ENCODE measurements around the gene TSPO2. TPM values are rescaled to one million over a fixed set of nuclear protein-coding genes. Genes with fewer than 3 reads are reported as not detected.

Gene TSPO2
- total RNA-seq, 2 experiments from 2014 or later, result not detected

GRCh38 chr6:41077536-41077935 is 35.3 kb downstream of the TSPO2 start:
- no peak for DNase-seq
- Mint-ChIP-seq H3K27ac (no peak overlapping the region), H3K9me3 (ENCODE audit: insufficient read depth) (no peaks in the 10 kb centered on the region), H3K36me3 (ENCODE audit: low read depth) (peaks cover 54% of the 10 kb centered on the region), H3K4me1 (ENCODE audit: low read depth) (peaks cover 64% of the 10 kb centered on the region), H3K27me3 (ENCODE audit: low read depth) (no peaks in the 10 kb centered on the region), H3K4me3 (no peak overlapping the region)
- ATAC-seq, result no peak
- ChIA-PET POLR2A (interaction anchor here (1.1 kb wide), 1 partner anchor 8 kb away, joined by 3 read pairs; no protein-coding TSS in a partner anchor), CTCF (interaction anchor here (1.2 kb wide), 1 partner anchor 105 kb away, joined by 6 read pairs; no protein-coding TSS in a partner anchor)

- POLR2A ChIA-PET, result interaction anchor here (1.1 kb wide), 1 partner anchor 9 kb away, joined by 3 read pairs; no protein-coding TSS in a partner anchor
- DNase-seq (no peak), ATAC-seq (no peak)
- no peaks in the 10 kb centered on the region for H3K27me3 Mint-ChIP-seq (ENCODE audit: low read depth)
- no peaks in the 10 kb centered on the region for H3K9me3 Mint-ChIP-seq (ENCODE audit: insufficient read depth)
- peaks cover 69% of the 10 kb centered on the region for H3K4me1 Mint-ChIP-seq (ENCODE audit: low read depth)
- CTCF ChIA-PET, result interaction anchor here (1.2 kb wide), 1 partner anchor 104 kb away, joined by 6 read pairs; no protein-coding TSS in a partner anchor
- H3K27ac Mint-ChIP-seq, result no peak overlapping the region
- H3K4me3 Mint-ChIP-seq, result no peak overlapping the region
- H3K36me3 Mint-ChIP-seq (ENCODE audit: low read depth), result peaks cover 58% of the 10 kb centered on the region
Observed at GRCh38 chr6:41078101-41078500, 35.8 kb downstream of the TSPO2 start.

GRCh38 chr6:41079080-41079479 is 36.8 kb downstream of the TSPO2 start:
- peaks cover 76% of the 10 kb centered on the region for H3K4me1 Mint-ChIP-seq (ENCODE audit: low read depth)
- ChIA-PET CTCF (interaction anchor here (0.9 to 2.2 kb wide), 4 partner anchors 8 to 103 kb away, joined by 3 to 16 read pairs (median 4); no protein-coding TSS in a partner anchor), POLR2A (no interaction called here)
- no peak for DNase-seq
- peaks cover 66% of the 10 kb centered on the region for H3K36me3 Mint-ChIP-seq (ENCODE audit: low read depth)
- no peak overlapping the region for H3K27ac Mint-ChIP-seq
- no peaks in the 10 kb centered on the region for H3K27me3 Mint-ChIP-seq (ENCODE audit: low read depth)
- ATAC-seq, result no peak
- H3K4me3 Mint-ChIP-seq, result no peak overlapping the region
- H3K9me3 Mint-ChIP-seq (ENCODE audit: insufficient read depth), result no peaks in the 10 kb centered on the region

- Mint-ChIP-seq H3K27ac (peak overlapping the region; percentile 85), H3K4me1 (ENCODE audit: low read depth) (peaks cover 60% of the 10 kb centered on the region), H3K27me3 (ENCODE audit: low read depth) (no peaks in the 10 kb centered on the region), H3K9me3 (ENCODE audit: insufficient read depth) (no peaks in the 10 kb centered on the region), H3K36me3 (ENCODE audit: low read depth) (peaks cover 65% of the 10 kb centered on the region), H3K4me3 (peak overlapping the region; percentile 69)
- DNase-seq (peak; percentile 57), ATAC-seq (peak; percentile 96)
- ChIA-PET POLR2A (interaction anchor here (1.6 kb wide), 1 partner anchor 120 kb away, joined by 4 read pairs; the partner anchor contains the start of gene TREML2), CTCF (interaction anchor here (0.7 to 2.2 kb wide), 10 partner anchors 10 to 288 kb away, joined by 3 to 16 read pairs (median 3); no protein-coding TSS in a partner anchor)
Observed at GRCh38 chr6:41080621-41081020, 38.4 kb downstream of the TSPO2 start.

GRCh38 chr6:41083072-41083471 is 40.8 kb downstream of the TSPO2 start:
- Mint-ChIP-seq H3K9me3 (ENCODE audit: insufficient read depth) (no peaks in the 10 kb centered on the region), H3K27ac (no peak overlapping the region), H3K4me1 (ENCODE audit: low read depth) (peaks cover 47% of the 10 kb centered on the region), H3K27me3 (ENCODE audit: low read depth) (no peaks in the 10 kb centered on the region), H3K4me3 (no peak overlapping the region), H3K36me3 (ENCODE audit: low read depth) (peaks cover 72% of the 10 kb centered on the region)
- DNase-seq (no peak), ATAC-seq (no peak)
- ChIA-PET CTCF (interaction anchor here (0.9 to 2.5 kb wide), 4 partner anchors 9 to 224 kb away, joined by 3 to 13 read pairs (median 6); no protein-coding TSS in a partner anchor), POLR2A (no interaction called here)

- ChIA-PET POLR2A (no interaction called here), CTCF (interaction anchor here (0.7 kb wide), 1 partner anchor 133 kb away, joined by 3 read pairs; no protein-coding TSS in a partner anchor)
Observed at GRCh38 chr6:41085182-41085581, 42.9 kb downstream of the TSPO2 start.

GRCh38 chr6:41088451-41088850 is 46.2 kb downstream of the TSPO2 start:
- ChIA-PET CTCF (interaction anchor here (1.4 kb wide), 1 partner anchor 231 kb away, joined by 6 read pairs; no protein-coding TSS in a partner anchor), POLR2A (no interaction called here)
- H3K27ac Mint-ChIP-seq, result no peak overlapping the region
- H3K9me3 Mint-ChIP-seq (ENCODE audit: insufficient read depth), result no peaks in the 10 kb centered on the region
- no peaks in the 10 kb centered on the region for H3K27me3 Mint-ChIP-seq (ENCODE audit: low read depth)
- H3K4me3 Mint-ChIP-seq, result no peak overlapping the region
- H3K36me3 Mint-ChIP-seq (ENCODE audit: low read depth), result peaks cover 56% of the 10 kb centered on the region
- DNase-seq (no peak), ATAC-seq (no peak)
- H3K4me1 Mint-ChIP-seq (ENCODE audit: low read depth), result peaks cover 5% of the 10 kb centered on the region

More at GRCh38 chr6:41085182-41085581, 42.9 kb downstream of the TSPO2 start:
- DNase-seq (no peak), ATAC-seq (no peak)
- Mint-ChIP-seq H3K27me3 (ENCODE audit: low read depth) (no peaks in the 10 kb centered on the region), H3K36me3 (ENCODE audit: low read depth) (peaks cover 67% of the 10 kb centered on the region), H3K27ac (no peak overlapping the region), H3K9me3 (ENCODE audit: insufficient read depth) (no peaks in the 10 kb centered on the region), H3K4me1 (ENCODE audit: low read depth) (peaks cover 32% of the 10 kb centered on the region), H3K4me3 (no peak overlapping the region)

- H3K4me1 Mint-ChIP-seq (ENCODE audit: low read depth), result peaks cover 2% of the 10 kb centered on the region
- no peak overlapping the region for H3K4me3 Mint-ChIP-seq
- H3K36me3 Mint-ChIP-seq (ENCODE audit: low read depth), result peaks cover 55% of the 10 kb centered on the region
- ChIA-PET POLR2A (no interaction called here), CTCF (interaction anchor here (0.7 to 4.8 kb wide), 15 partner anchors 8 to 243 kb away, joined by 3 to 28 read pairs (median 6); partner anchors contain the start of gene NFYA)
- no peaks in the 10 kb centered on the region for H3K27me3 Mint-ChIP-seq (ENCODE audit: low read depth)
- H3K27ac Mint-ChIP-seq, result no peak overlapping the region
- H3K9me3 Mint-ChIP-seq (ENCODE audit: insufficient read depth), result no peaks in the 10 kb centered on the region
- DNase-seq (no peak), ATAC-seq (no peak)
Observed at GRCh38 chr6:41090841-41091761, 48.8 kb downstream of the TSPO2 start.

- Mint-ChIP-seq H3K4me3 (no peak overlapping the region), H3K9me3 (ENCODE audit: insufficient read depth) (no peaks in the 10 kb centered on the region), H3K36me3 (ENCODE audit: low read depth) (peaks cover 65% of the 10 kb centered on the region), H3K27me3 (ENCODE audit: low read depth) (no peaks in the 10 kb centered on the region), H3K4me1 (ENCODE audit: low read depth) (peaks cover 2% of the 10 kb centered on the region), H3K27ac (no peak overlapping the region)
- DNase-seq (no peak), ATAC-seq (no peak)
- ChIA-PET POLR2A (no interaction called here), CTCF (interaction anchor here (0.8 to 4.8 kb wide), 17 partner anchors 10 to 241 kb away, joined by 3 to 28 read pairs (median 5); no protein-coding TSS in a partner anchor)
Observed at GRCh38 chr6:41092421-41093140, 50.3 kb downstream of the TSPO2 start.

GRCh38 chr6:41093729-41094128 is 51.5 kb downstream of the TSPO2 start:
- H3K4me3 Mint-ChIP-seq, result no peak overlapping the region
- peaks cover 73% of the 10 kb centered on the region for H3K36me3 Mint-ChIP-seq (ENCODE audit: low read depth)
- no peaks in the 10 kb centered on the region for H3K27me3 Mint-ChIP-seq (ENCODE audit: low read depth)
- ChIA-PET POLR2A (no interaction called here), CTCF (interaction anchor here (0.9 to 4.8 kb wide), 5 partner anchors 9 to 95 kb away, joined by 3 to 28 read pairs (median 7); no protein-coding TSS in a partner anchor)
- ATAC-seq (no peak), DNase-seq (no peak)
- no peak overlapping the region for H3K27ac Mint-ChIP-seq
- H3K9me3 Mint-ChIP-seq (ENCODE audit: insufficient read depth), result no peaks in the 10 kb centered on the region
- H3K4me1 Mint-ChIP-seq (ENCODE audit: low read depth), result peaks cover 7% of the 10 kb centered on the region
